ENCODE data around the gene PLEKHG4B. TPM values are rescaled to one million over a fixed set of nuclear protein-coding genes. Genes with fewer than 3 reads are reported as not detected.

PLEKHG4B gene
- total RNA-seq, 2 experiments from 2014 or later = 0.06 TPM; not detected in 1

DNA sequence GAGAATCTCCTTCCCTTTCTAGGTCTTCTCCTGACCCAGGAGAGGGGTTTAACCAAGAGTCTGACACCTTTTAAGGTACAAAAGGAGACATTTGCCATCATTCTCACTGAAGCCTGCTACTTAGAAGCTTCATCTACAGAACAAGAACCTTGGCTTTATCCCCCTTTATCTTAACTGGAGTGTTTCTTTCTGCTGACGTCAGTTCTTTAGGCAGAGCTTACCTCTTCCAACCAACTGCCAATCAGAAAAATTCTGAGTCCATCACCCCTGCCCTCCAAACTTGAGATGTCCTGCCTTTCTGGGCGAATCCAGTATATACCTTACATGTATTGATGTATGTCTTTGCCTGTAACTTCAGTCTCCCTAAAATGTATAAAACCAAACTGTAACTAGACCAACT, 37.2 kb downstream of the PLEKHG4B start:
- no peak overlapping the region for H3K27ac Mint-ChIP-seq
- peaks cover 2% of the 10 kb centered on the region for H3K36me3 Mint-ChIP-seq
- DNase-seq = no peak
- H3K4me3 Mint-ChIP-seq = no peak overlapping the region
- peaks cover 11% of the 10 kb centered on the region for H3K9me3 Mint-ChIP-seq
- peaks cover 15% of the 10 kb centered on the region for H3K27me3 Mint-ChIP-seq
- no peaks in the 10 kb centered on the region for H3K4me1 Mint-ChIP-seq

- Mint-ChIP-seq H3K36me3 (no peaks in the 10 kb centered on the region), H3K9me3 (peaks cover 9% of the 10 kb centered on the region), H3K27ac (no peak overlapping the region), H3K4me1 (no peaks in the 10 kb centered on the region), H3K27me3 (peaks cover 9% of the 10 kb centered on the region), H3K4me3 (no peak overlapping the region)
- no peak for DNase-seq
Observed at GRCh38 chr5:129820-130219, 37.9 kb downstream of the PLEKHG4B start.

DNA sequence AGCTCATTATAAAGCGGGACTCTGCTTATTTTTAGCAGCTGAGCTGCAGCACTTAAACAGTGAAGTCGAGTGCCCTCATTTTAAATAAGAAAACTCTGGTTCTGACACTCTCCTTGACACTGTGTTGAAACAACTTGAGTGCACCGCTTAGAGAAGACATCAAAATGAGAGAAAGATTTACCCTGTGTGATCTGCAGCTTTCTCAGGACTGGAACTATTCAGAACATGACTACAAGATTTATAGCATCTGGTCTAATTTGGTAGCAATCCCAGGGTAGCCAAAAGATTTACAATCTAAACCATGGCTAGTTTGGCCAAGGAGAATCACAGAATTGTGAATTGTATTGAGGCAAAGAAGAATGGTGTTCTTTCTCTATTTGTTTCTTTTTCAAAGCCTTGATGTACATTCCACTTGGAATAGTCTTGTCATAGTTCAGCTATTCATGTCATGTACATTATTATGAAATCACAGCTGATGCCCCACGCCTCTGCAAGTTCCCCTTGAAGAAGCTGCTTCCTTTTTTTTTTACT, 38.7 kb downstream of the PLEKHG4B start:
- DNase-seq = no peak
- H3K36me3 Mint-ChIP-seq = no peaks in the 10 kb centered on the region
- no peak overlapping the region for H3K4me3 Mint-ChIP-seq
- no peak overlapping the region for H3K27ac Mint-ChIP-seq
- H3K9me3 Mint-ChIP-seq = peaks cover 9% of the 10 kb centered on the region
- no peaks in the 10 kb centered on the region for H3K4me1 Mint-ChIP-seq
- H3K27me3 Mint-ChIP-seq = peaks cover 9% of the 10 kb centered on the region

DNA sequence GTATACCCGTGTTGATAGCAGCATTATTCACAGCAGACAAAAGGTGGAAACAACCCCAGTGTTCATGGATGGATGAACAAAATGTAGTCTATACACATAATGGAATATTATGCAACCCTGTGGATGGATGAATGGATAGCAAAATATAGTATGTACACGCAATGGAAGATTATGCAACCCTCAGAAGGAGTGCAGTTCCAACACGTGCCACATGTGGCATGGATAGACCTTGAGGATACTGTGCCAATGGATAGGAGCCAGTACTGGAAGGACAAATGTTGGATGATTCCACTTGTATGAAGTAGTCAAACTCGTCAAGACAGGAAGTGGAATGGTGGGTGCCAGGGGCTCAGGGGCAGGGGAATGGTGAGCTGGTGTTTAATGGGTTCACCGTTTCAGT, 44.9 kb downstream of the PLEKHG4B start:
- H3K27me3 Mint-ChIP-seq = no peaks in the 10 kb centered on the region
- H3K9me3 Mint-ChIP-seq = no peaks in the 10 kb centered on the region
- no peak overlapping the region for H3K27ac Mint-ChIP-seq
- no peaks in the 10 kb centered on the region for H3K36me3 Mint-ChIP-seq
- H3K4me3 Mint-ChIP-seq = no peak overlapping the region
- no peaks in the 10 kb centered on the region for H3K4me1 Mint-ChIP-seq
- DNase-seq = no peak

GRCh38 chr5:137741-138140, 45.8 kb downstream of the PLEKHG4B start:
- Mint-ChIP-seq H3K27ac (no peak overlapping the region), H3K27me3 (peaks cover 5% of the 10 kb centered on the region), H3K9me3 (no peaks in the 10 kb centered on the region), H3K4me1 (no peaks in the 10 kb centered on the region), H3K4me3 (no peak overlapping the region), H3K36me3 (no peaks in the 10 kb centered on the region)
- DNase-seq = no peak

DNA sequence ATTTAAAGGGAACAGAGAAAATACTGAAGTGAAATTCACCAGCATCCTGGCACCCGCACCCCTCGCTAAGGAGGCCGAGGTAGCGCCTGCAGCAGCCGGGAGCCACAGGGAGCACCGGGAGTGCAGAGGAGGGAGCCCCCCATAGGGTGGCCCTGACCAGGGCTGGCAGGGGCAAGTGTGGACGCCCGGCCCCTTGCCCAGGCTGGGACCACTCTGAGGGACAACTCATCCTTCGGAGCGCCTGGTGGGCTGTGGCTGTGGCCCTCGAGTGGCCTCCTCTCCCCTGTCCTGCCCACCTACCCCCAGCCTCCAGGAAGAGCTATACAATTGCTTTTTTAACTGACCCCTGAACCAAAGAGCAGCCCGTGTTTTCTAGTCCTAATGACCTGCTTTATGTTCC, 47.0 kb downstream of the PLEKHG4B start:
- peaks cover 5% of the 10 kb centered on the region for H3K27me3 Mint-ChIP-seq
- no peak for DNase-seq
- H3K4me1 Mint-ChIP-seq = no peaks in the 10 kb centered on the region
- H3K36me3 Mint-ChIP-seq = no peaks in the 10 kb centered on the region
- H3K4me3 Mint-ChIP-seq = no peak overlapping the region
- no peaks in the 10 kb centered on the region for H3K9me3 Mint-ChIP-seq
- H3K27ac Mint-ChIP-seq = no peak overlapping the region

DNA sequence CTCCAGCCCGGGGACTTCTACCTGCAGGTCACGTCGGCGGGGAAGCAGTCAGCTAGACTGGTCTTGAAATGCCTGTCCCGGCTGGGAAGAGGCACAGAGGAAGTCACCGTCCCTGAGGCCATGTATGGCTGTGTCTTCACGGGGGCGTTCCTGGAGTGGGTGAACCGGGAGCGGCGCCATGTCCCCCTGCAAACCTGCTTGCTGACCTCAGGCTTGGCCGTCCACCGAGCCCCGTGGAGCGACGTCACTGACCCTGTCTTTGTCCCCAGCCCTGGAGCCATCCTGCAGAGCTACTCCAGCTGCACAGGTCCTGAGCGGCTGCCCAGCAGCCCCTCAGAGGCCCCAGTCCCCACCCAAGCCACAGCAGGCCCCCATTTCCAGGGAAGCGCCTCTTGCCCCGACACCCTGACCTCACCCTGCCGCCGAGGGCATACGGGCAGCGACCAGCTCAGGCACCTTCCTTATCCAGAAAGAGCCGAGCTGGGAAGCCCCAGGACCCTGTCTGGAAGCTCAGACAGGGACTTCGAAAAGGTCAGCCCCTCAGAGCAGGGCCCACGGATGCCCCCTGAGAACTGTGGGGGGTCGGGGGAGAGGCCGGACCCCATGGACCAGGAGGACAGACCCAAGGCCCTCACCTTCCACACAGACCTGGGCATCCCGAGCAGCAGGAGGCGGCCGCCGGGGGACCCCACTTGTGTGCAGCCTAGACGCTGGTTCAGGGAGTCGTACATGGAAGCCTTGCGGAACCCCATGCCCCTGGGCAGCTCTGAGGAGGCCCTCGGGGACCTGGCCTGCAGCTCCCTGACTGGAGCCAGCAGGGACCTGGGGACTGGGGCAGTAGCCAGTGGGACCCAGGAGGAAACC, 47.8 kb downstream of the PLEKHG4B start:
- no peaks in the 10 kb centered on the region for H3K9me3 Mint-ChIP-seq

GRCh38 chr5:140443-140829, 48.5 kb downstream of the PLEKHG4B start:
- no peak overlapping the region for H3K4me3 Mint-ChIP-seq
- no peaks in the 10 kb centered on the region for H3K36me3 Mint-ChIP-seq
- H3K4me1 Mint-ChIP-seq = no peaks in the 10 kb centered on the region
- H3K27me3 Mint-ChIP-seq = peaks cover 5% of the 10 kb centered on the region
- no peaks in the 10 kb centered on the region for H3K9me3 Mint-ChIP-seq
- DNase-seq = no peak
- H3K27ac Mint-ChIP-seq = no peak overlapping the region

More for the DNA sequence above, 47.8 kb downstream of the PLEKHG4B start:
- no peak for DNase-seq
- H3K36me3 Mint-ChIP-seq = no peaks in the 10 kb centered on the region
- H3K27ac Mint-ChIP-seq = no peak overlapping the region
- no peaks in the 10 kb centered on the region for H3K4me1 Mint-ChIP-seq
- no peak overlapping the region for H3K4me3 Mint-ChIP-seq
- peaks cover 5% of the 10 kb centered on the region for H3K27me3 Mint-ChIP-seq

DNA sequence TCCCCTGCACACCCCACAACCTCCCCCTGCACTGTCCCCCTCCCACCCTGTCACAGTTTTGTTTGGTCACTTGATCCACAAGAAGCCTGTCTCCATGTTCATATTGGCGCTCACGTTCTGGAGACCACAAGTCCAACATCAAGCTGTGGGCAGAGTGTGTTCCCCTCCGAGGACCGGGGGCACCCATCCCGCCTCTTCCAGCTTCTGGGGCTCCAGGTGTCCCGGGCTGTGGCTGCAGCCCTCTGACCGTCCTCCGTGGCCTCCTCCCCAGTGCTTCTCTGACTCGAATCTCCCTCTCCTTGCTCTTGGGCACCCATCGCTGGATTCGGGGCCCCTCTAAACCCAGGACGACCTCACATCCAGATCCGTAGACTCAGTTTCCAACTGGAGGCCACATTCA, 49.2 kb downstream of the PLEKHG4B start:
- DNase-seq = no peak
- Mint-ChIP-seq H3K4me3 (no peak overlapping the region), H3K9me3 (peaks cover under 1% of the 10 kb centered on the region), H3K4me1 (no peaks in the 10 kb centered on the region), H3K27me3 (peaks cover 5% of the 10 kb centered on the region), H3K27ac (no peak overlapping the region), H3K36me3 (peaks cover 2% of the 10 kb centered on the region)

DNA sequence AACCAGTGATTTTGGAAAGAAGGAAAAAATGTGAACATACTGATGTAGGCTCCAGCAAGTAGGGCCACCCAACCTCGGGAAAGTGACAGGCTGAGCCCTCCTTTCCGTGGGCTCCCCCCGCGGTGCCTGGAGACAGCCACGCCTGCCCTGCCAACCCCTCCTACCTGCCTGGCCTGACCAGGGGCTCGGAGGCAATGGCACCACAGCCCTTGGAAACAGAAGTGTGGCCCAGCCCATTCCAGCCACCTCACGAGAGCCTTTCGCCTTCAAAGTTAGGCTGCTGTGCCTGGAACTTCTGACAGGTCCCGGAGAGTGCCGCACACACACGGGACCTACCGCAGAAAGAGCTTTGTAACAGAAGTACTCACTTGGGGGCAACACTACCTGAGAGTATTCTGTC, 49.8 kb downstream of the PLEKHG4B start:
- Mint-ChIP-seq H3K36me3 (peaks cover 2% of the 10 kb centered on the region), H3K27ac (no peak overlapping the region), H3K27me3 (peaks cover 5% of the 10 kb centered on the region), H3K9me3 (peaks cover 6% of the 10 kb centered on the region), H3K4me3 (no peak overlapping the region), H3K4me1 (no peaks in the 10 kb centered on the region)
- DNase-seq = no peak

DNA sequence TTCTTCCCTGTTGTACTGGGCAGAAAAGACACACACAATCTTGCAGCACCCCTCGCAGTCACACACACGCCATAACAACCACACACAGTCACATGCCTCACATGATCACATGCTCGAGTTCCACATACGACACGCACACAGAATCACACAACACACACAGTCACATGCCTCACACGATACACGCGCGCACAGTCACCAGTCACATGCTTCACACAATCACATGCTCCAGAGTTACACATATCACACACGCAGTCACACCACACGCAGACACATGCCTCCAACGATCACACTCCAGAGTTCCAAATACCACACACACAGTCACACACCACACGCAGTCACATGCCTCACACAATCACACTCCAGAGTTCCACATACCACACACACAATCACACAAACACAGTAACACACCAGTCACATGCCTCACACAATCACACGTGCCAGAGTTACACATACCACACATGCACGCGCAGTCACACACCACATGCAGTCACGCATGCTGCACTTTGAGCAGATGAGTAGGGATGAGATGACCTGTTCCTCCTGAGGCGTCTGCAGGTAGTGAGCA, 50.4 kb downstream of the PLEKHG4B start:
- H3K36me3 Mint-ChIP-seq = peaks cover 2% of the 10 kb centered on the region
- peaks cover 5% of the 10 kb centered on the region for H3K27me3 Mint-ChIP-seq
- H3K27ac Mint-ChIP-seq = no peak overlapping the region
- H3K4me3 Mint-ChIP-seq = no peak overlapping the region
- DNase-seq = no peak
- H3K4me1 Mint-ChIP-seq = no peaks in the 10 kb centered on the region
- peaks cover 11% of the 10 kb centered on the region for H3K9me3 Mint-ChIP-seq

DNA sequence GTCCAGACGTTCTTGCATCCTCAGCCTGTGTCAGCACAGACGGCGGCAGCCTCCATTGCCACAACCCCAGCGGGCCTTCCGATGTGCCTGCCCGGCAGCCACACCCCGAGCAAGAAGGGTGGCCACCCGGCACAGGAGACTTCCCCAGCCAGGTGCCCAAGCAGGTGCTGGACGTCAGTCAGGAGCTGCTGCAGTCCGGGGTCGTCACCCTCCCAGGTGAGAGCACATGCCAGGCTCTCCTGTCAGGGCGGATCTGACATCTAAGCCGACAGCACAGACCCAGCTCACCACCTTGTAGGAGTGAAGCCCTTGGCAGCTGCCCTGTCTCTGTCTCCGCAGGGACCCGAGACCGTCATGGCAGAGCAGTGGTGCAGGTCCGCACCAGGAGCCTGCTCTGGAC, 51.1 kb downstream of the PLEKHG4B start:
- no peak overlapping the region for H3K27ac Mint-ChIP-seq
- H3K4me1 Mint-ChIP-seq = no peaks in the 10 kb centered on the region

DNA sequence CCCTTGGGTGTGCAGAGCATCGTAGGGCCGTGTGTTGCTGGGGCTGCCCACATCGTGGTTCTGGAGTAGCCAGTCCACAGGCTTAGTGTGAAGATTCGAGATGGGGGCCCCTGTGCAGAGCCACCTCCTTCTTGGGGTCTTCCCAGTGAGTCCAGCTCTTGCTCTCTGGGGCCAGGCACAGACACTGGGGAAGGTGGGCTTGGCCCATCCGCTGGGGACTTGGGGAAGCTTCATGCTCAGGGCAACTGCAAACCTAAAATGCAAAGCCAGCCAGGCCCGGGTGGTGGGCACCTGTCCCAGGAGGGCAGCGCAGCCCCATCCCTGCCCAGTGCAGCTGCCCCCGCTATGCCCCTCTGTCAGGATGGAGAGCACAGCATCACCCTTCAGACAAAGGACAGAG, 53.0 kb downstream of the PLEKHG4B start:
- no peak overlapping the region for H3K4me3 Mint-ChIP-seq
- no peak for DNase-seq
- peaks cover 20% of the 10 kb centered on the region for H3K9me3 Mint-ChIP-seq
- H3K4me1 Mint-ChIP-seq = no peaks in the 10 kb centered on the region
- peaks cover 5% of the 10 kb centered on the region for H3K27me3 Mint-ChIP-seq
- H3K27ac Mint-ChIP-seq = no peak overlapping the region
- H3K36me3 Mint-ChIP-seq = peaks cover 2% of the 10 kb centered on the region

More for the DNA sequence above, 51.1 kb downstream of the PLEKHG4B start:
- Mint-ChIP-seq H3K27me3 (peaks cover 5% of the 10 kb centered on the region), H3K4me3 (no peak overlapping the region), H3K9me3 (peaks cover 18% of the 10 kb centered on the region), H3K36me3 (peaks cover 2% of the 10 kb centered on the region)
- DNase-seq = no peak

DNA sequence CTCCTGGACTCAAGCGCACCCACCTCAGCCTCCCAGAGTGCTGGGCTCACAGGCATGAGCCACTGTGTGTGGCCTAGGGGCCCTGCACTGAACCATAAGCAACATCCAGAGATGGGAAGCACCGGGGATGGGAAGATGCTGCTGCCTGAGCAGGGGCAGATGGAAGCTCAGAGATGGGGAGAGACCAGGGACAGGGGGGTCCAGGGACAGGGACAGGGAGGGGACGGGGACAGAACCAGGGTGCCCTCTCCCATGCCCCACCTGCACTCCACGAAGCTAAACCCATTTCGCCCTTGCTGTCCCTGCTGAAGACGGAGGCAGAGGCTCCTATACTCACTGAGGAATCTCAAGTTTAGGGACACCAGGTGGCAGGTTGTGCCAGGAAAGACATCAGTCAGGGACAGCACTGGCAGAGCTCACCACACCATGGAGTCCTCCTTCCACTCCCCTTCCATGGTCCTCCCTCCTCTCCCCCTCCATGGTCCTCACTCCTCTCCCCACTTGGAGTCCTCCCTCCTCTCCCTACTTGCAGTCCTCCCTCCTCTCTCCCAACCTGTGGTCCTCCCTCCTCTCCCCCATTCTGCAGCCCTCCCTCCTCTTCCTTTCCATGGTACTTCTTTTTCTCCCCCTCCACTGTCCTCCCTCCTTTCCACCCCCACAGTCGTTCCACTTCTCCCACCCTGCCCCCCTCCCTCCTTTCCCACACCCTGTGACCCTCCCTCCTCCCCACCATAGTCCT, 53.8 kb downstream of the PLEKHG4B start:
- Mint-ChIP-seq H3K9me3 (peaks cover 20% of the 10 kb centered on the region), H3K4me1 (no peaks in the 10 kb centered on the region), H3K27ac (no peak overlapping the region), H3K4me3 (no peak overlapping the region), H3K27me3 (peaks cover 5% of the 10 kb centered on the region), H3K36me3 (peaks cover 2% of the 10 kb centered on the region)
- DNase-seq = no peak

DNA sequence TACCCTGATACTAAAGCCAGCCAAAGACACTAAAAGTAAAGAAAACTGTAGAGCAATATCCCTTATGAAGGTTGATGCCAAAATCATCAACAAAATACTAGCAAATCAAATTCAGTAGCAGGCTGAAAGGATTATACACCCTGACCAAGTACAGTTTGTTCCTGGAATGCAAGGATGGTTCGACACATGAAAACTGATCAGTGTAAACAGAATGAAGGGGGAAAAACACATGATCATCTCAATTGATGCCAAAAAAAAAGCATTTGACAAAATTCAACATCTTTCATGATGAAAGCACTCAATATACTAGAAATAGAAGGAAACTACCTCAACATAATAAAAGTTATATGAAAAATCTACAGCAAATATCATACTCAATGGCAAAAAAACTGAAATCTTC, 55.8 kb downstream of the PLEKHG4B start:
- no peak for DNase-seq
- peaks cover 2% of the 10 kb centered on the region for H3K36me3 Mint-ChIP-seq
- H3K9me3 Mint-ChIP-seq = peaks cover 20% of the 10 kb centered on the region
- H3K4me3 Mint-ChIP-seq = no peak overlapping the region
- H3K27ac Mint-ChIP-seq = no peak overlapping the region
- no peaks in the 10 kb centered on the region for H3K27me3 Mint-ChIP-seq
- no peaks in the 10 kb centered on the region for H3K4me1 Mint-ChIP-seq
